A549 (cell line): ENCODE data around the gene CDH4. TPM values are rescaled to one million over a fixed set of nuclear protein-coding genes. Genes with fewer than 3 reads are reported as not detected.

Experiments
- ATAC-seq, 2 experiments: fragments of 200-7000 bp in 1 of 2; fragments of >200 bp in 1 of 2; cut with Nextera tagmentation in 1 of 2; cut with Tn5 transposase in 1 of 2; 3 replicates each; pipeline versions ENCODE4 v1.8.0 to v1.9.1; 2018 to 2020; ENCODE audit warnings: mild to moderate bottlenecking in 1 of 2, moderate library complexity in 1 of 2
- CTCF ChIA-PET: fragments of 300-600 bp; sonication (Branson Sonifier 250); formaldehyde crosslinking; extraction: SDS; loops from one replicate; lab custom pipeline; 2021; ENCODE audit warnings: antibody characterized with exemption, inconsistent platforms; lab: Yijun Ruan, JAX
- POLR2A ChIA-PET: fragments of 350-600 bp; formaldehyde crosslinking; extraction: SDS; loops from one replicate; lab custom pipeline; 2021; ENCODE audit warnings: antibody characterized with exemption, inconsistent platforms; lab: Yijun Ruan, JAX
- DNase-seq, 2 experiments: peaks; one replicate each; pipeline versions ENCODE4 v3.0.0 to v3.0.0-alpha.2; 2011 to 2016; ENCODE audit warnings: low read depth in 1 of 2, low spot score in 1 of 2
- FAIRE-seq: peaks from 2 replicates; lab custom pipeline; 2011; peaks lifted over from hg19 to GRCh38; lab: Jason Lieb, UNC
- H3K27ac ChIP-seq, 2 experiments: fragments of >200 bp; sonication (Bioruptor Twin); formaldehyde crosslinking; 3 replicates each; pipeline ENCODE4 v1.5.1; 2016 to 2017
- H3K4me1 ChIP-seq: fragments of >200 bp; sonication (Bioruptor Twin); formaldehyde crosslinking; 3 replicates; pipeline ENCODE4 v1.6.1; 2016
- H3K4me2 ChIP-seq: fragments of >200 bp; sonication (Bioruptor Twin); formaldehyde crosslinking; 3 replicates; pipeline ENCODE4 v1.6.1; 2016
- H3K4me3 ChIP-seq: fragments of >200 bp; sonication (Bioruptor Twin); formaldehyde crosslinking; 3 replicates; pipeline ENCODE4 v1.5.1; 2016
- H3K9me3 ChIP-seq: fragments of >200 bp; sonication (Bioruptor Twin); formaldehyde crosslinking; 3 replicates; pipeline ENCODE4 v1.6.1; 2016
- ATOH8 ChIP-seq: fragments of 250-450 bp; sonication (Bioruptor Pico); IDR thresholded peaks from 2 replicates; pipeline ENCODE4 v1.5.0; 2020; ENCODE audit warnings: low read depth, mild to moderate bottlenecking, moderate library complexity
- CBX2 ChIP-seq: fragments of 200-600 bp; sonication (generic); IDR thresholded peaks from 2 replicates; pipeline ENCODE4 v1.6.1; 2016; ENCODE audit warnings: low read depth, mild to moderate bottlenecking, borderline replicate concordance
- CBX8 ChIP-seq: fragments of 200-600 bp; sonication (generic); IDR thresholded peaks from 2 replicates; pipeline ENCODE4 v1.6.1; 2016
- CEBPB ChIP-seq, 2 experiments: fragments of >200 bp in 1 of 2; sonication (Bioruptor Twin) in 1 of 2; formaldehyde crosslinking in 1 of 2; IDR thresholded peaks; 2 replicates each; pipeline ENCODE4 v1.6.1; 2012 to 2016
- CHD2 ChIP-seq: fragments of 150-350 bp; IDR thresholded peaks from 2 replicates; pipeline ENCODE4 v1.6.1; 2014; ENCODE audit warnings: low read length; ENCODE audit not compliant: partially characterized antibody
- CHD4 ChIP-seq: fragments of 200-600 bp; sonication (generic); IDR thresholded peaks from 2 replicates; pipeline ENCODE4 v1.6.1; 2016; ENCODE audit warnings: antibody characterized with exemption, mild to moderate bottlenecking, borderline replicate concordance
- EHMT2 ChIP-seq: fragments of 200-600 bp; sonication (generic); IDR thresholded peaks from 2 replicates; pipeline ENCODE4 v1.6.1; 2016; ENCODE audit warnings: antibody characterized with exemption, low read depth, mild to moderate bottlenecking, moderate library complexity
- FOSB ChIP-seq: fragments of 250-450 bp; sonication (Bioruptor Pico); IDR thresholded peaks from 2 replicates; pipeline ENCODE4 v1.5.0; 2020; ENCODE audit warnings: mild to moderate bottlenecking, moderate library complexity
- FOSL2 ChIP-seq, 2 experiments: fragments of 450-650 bp in 1 of 2; fragments of >200 bp in 1 of 2; sonication (Bioruptor Twin) in 1 of 2; formaldehyde crosslinking; IDR thresholded peaks; 2 replicates each; pipeline versions ENCODE4 v1.5.0 to v1.6.1; 2016 to 2020; ENCODE audit warnings: mild to moderate bottlenecking in 1 of 2, moderate library complexity in 1 of 2
- GATA3 ChIP-seq: IDR thresholded peaks from 2 replicates; pipeline ENCODE4 v1.6.1; 2012; ENCODE audit warnings: borderline replicate concordance
- HES2 ChIP-seq: fragments of >200 bp; sonication (Bioruptor Twin); formaldehyde crosslinking; IDR thresholded peaks from 2 replicates; pipeline ENCODE4 v1.6.1; 2016
- HMGXB4 ChIP-seq: fragments of 250-450 bp; sonication (Bioruptor Pico); IDR thresholded peaks from 2 replicates; pipeline ENCODE4 v1.5.0; 2021; ENCODE audit warnings: mild to moderate bottlenecking, moderate library complexity, borderline replicate concordance
- HOXA7 ChIP-seq: fragments of 250-450 bp; sonication (Bioruptor Pico); IDR thresholded peaks from 2 replicates; pipeline ENCODE4 v1.5.0; 2020; ENCODE audit warnings: mild to moderate bottlenecking, moderate library complexity
- HOXB5 ChIP-seq: fragments of 250-450 bp; sonication (Bioruptor Pico); IDR thresholded peaks from 2 replicates; pipeline ENCODE4 v1.5.0; 2020; ENCODE audit warnings: mild to moderate bottlenecking, moderate library complexity
- JUNB ChIP-seq: fragments of >200 bp; sonication (Bioruptor Twin); formaldehyde crosslinking; IDR thresholded peaks from 2 replicates; pipeline ENCODE4 v1.6.1; 2016
- KDM1A ChIP-seq: fragments of 200-600 bp; sonication (generic); IDR thresholded peaks from 2 replicates; pipeline ENCODE4 v1.6.1; 2016; ENCODE audit warnings: low read depth, mild to moderate bottlenecking
- KDM5A ChIP-seq: fragments of 200-600 bp; sonication (generic); IDR thresholded peaks from 2 replicates; pipeline ENCODE4 v1.6.1; 2016; ENCODE audit warnings: antibody characterized with exemption, mild to moderate bottlenecking
- MAFK ChIP-seq: fragments of 450-650 bp; IDR thresholded peaks from 2 replicates; pipeline ENCODE4 v1.6.1; 2014; ENCODE audit not compliant: partially characterized antibody
- MAX ChIP-seq: IDR thresholded peaks from 2 replicates; pipeline ENCODE4 v1.6.1; 2012
- MAZ ChIP-seq: fragments of 150-350 bp; IDR thresholded peaks from 2 replicates; pipeline ENCODE4 v1.6.1; 2014; ENCODE audit warnings: antibody characterized with exemption, low read depth, low read length, borderline replicate concordance
- MYC ChIP-seq: IDR thresholded peaks from 2 replicates; pipeline ENCODE4 v1.6.1; 2012; ENCODE audit warnings: mild to moderate bottlenecking, inconsistent platforms, low read length, improper control_type of control experiment, borderline replicate concordance
- RAD21 ChIP-seq, 2 experiments: fragments of >200 bp in 1 of 2; sonication (Bioruptor Twin) in 1 of 2; formaldehyde crosslinking in 1 of 2; IDR thresholded peaks in 1 of 2; conservative IDR thresholded peaks in 1 of 2; 2 replicates in 1 of 2; 3 replicates in 1 of 2; pipeline ENCODE4 v1.6.1; 2012 to 2018; ENCODE audit warnings: inconsistent platforms in 1 of 2
- RCOR1 ChIP-seq: fragments of 150-350 bp; IDR thresholded peaks from 2 replicates; pipeline ENCODE4 v1.6.1; 2014; ENCODE audit warnings: antibody characterized with exemption, low read length, low read depth
- REST ChIP-seq: fragments of 200-600 bp; sonication (generic); IDR thresholded peaks from 2 replicates; pipeline ENCODE4 v1.6.1; 2016; ENCODE audit warnings: antibody characterized with exemption, mild to moderate bottlenecking, moderate library complexity
- RFX5 ChIP-seq: fragments of 450-650 bp; IDR thresholded peaks from 2 replicates; pipeline ENCODE4 v1.7.1; 2014; ENCODE audit warnings: antibody characterized with exemption, mild to moderate bottlenecking, moderate library complexity
- RNF2 ChIP-seq: fragments of 200-600 bp; sonication (generic); IDR thresholded peaks from 2 replicates; pipeline ENCODE4 v1.6.1; 2016; ENCODE audit warnings: low read depth, mild to moderate bottlenecking, antibody characterized with exemption, moderate library complexity, borderline replicate concordance
- TP53 ChIP-seq: fragments of 250-450 bp; sonication (Bioruptor Pico); IDR thresholded peaks from 2 replicates; pipeline ENCODE4 v1.5.0; 2021; ENCODE audit warnings: mild to moderate bottlenecking, moderate library complexity
- ZC3H11A ChIP-seq: fragments of 450-650 bp; IDR thresholded peaks from 2 replicates; pipeline ENCODE4 v1.6.1; 2014; ENCODE audit warnings: antibody characterized with exemption, mild to moderate bottlenecking
- ZFP36 ChIP-seq: fragments of 450-650 bp; IDR thresholded peaks from 2 replicates; pipeline ENCODE4 v1.6.1; 2014; ENCODE audit warnings: borderline replicate concordance; ENCODE audit not compliant: partially characterized antibody
- ZSCAN20 ChIP-seq: fragments of 250-450 bp; sonication (Bioruptor Pico); IDR thresholded peaks from 2 replicates; pipeline ENCODE4 v1.8.0; 2022; ENCODE audit warnings: mild to moderate bottlenecking, moderate library complexity
- WGBS: methylation state at CpG from one replicate; pipeline ENCODE4 v1.1.6; 2017; ENCODE audit errors: missing lambda C conversion rate; 5-methylcytosine and 5-hydroxymethylcytosine counted together
- polyA plus RNA-seq, 4 experiments: library from polyadenylated mRNA; depleted of rRNA in 3 of 4; stranded (reverse); fragments of >200 nt; fragmentation: RNase III in 1 of 4; extraction: RNeasy Plus Mini Kit Qiagen cat#74134 plus additional on column Dnase treatment in 1 of 4; gene quantifications; 2 replicates in 3 of 4; 3 replicates in 1 of 4; pipeline ENCODE4 v1.2.3, GENCODE V29; 2011 to 2017

The CDH4 gene
- polyA plus RNA-seq, 2 of the 4 experiments (the other 2 are of a cell fraction), result 3.4 to 10.3 TPM

GRCh38 chr20:61360940-61361339, 108.9 kb downstream of the CDH4 start:
- no peak overlapping the region for H3K27ac ChIP-seq
- H3K4me1 ChIP-seq, result no peaks in the 10 kb centered on the region
- 83% methylated on average over 8 of the region's 8 CpGs for WGBS

GRCh38 chr20:61361501-61361900, 109.4 kb downstream of the CDH4 start:
- ChIA-PET POLR2A (no interaction called here), CTCF (no interaction called here)
- no peak for ATAC-seq
- no peak for FAIRE-seq
- no peak overlapping the region for H3K27ac ChIP-seq
- no peaks in the 10 kb centered on the region for H3K4me1 ChIP-seq
- no peak for DNase-seq
- TF ChIP-seq ATOH8, result no peak
- TF ChIP-seq RFX5, result no peak
- no peak for TF ChIP-seq MYC
- no peak for TF ChIP-seq KDM1A
- TF ChIP-seq MAFK, result no peak
- TF ChIP-seq ZFP36, result no peak
- no peak for TF ChIP-seq EHMT2
- no peak overlapping the region for H3K4me2 ChIP-seq
- WGBS, result 93% methylated on average over 13 of the region's 14 CpGs
- H3K4me3 ChIP-seq, result no peak overlapping the region
- no peaks in the 10 kb centered on the region for H3K9me3 ChIP-seq

More at GRCh38 chr20:61360940-61361339, 108.9 kb downstream of the CDH4 start:
- no peak for FAIRE-seq
- TF ChIP-seq HOXA7 (CRISPR knock-in tag), result no peak
- TF ChIP-seq ZC3H11A, result no peak
- TF ChIP-seq HMGXB4 (CRISPR knock-in tag), result no peak
- no peak for TF ChIP-seq CEBPB (IDR thresholded peaks at IDR 0.05)
- no peak for TF ChIP-seq CBX2
- no peak for TF ChIP-seq KDM5A
- TF ChIP-seq JUNB, result no peak
- TF ChIP-seq HES2, result no peak
- TF ChIP-seq FOSL2 (IDR thresholded peaks at IDR 0.05), result no peak
- no peak for TF ChIP-seq FOSL2 (CRISPR knock-in tag; IDR thresholded peaks at IDR 0.05)
- TF ChIP-seq CBX8, result no peak
- no peak for TF ChIP-seq GATA3
- TF ChIP-seq ZSCAN20, result no peak
- TF ChIP-seq HOXB5 (CRISPR knock-in tag), result no peak
- no peak for TF ChIP-seq CHD4
- TF ChIP-seq RCOR1, result no peak
- TF ChIP-seq MAZ, result no peak
- TF ChIP-seq CHD2, result no peak
- Histone ChIP-seq H3K4me3 (no peak overlapping the region), H3K4me2 (no peak overlapping the region), H3K9me3 (no peaks in the 10 kb centered on the region)
- ATAC-seq, result no peak
- POLR2A ChIA-PET, result no interaction called here
- no peak for DNase-seq
- CTCF ChIA-PET, result no interaction called here

GRCh38 chr20:61364147-61364546, 112.1 kb downstream of the CDH4 start:
- no peak overlapping the region for H3K4me3 ChIP-seq
- no peak overlapping the region for H3K4me2 ChIP-seq
- DNase-seq (no peak), FAIRE-seq (no peak), ATAC-seq (no peak)
- ChIA-PET CTCF (no interaction called here), POLR2A (no interaction called here)
- no peaks in the 10 kb centered on the region for H3K4me1 ChIP-seq
- 94% methylated on average over 2 of the region's 5 CpGs for WGBS
- no peak overlapping the region for H3K27ac ChIP-seq
- H3K9me3 ChIP-seq, result no peaks in the 10 kb centered on the region
- TF ChIP-seq RCOR1, result no peak
- TF ChIP-seq CBX8, result no peak
- TF ChIP-seq FOSB, result no peak
- TF ChIP-seq ZC3H11A, result no peak
- no peak for TF ChIP-seq KDM1A
- TF ChIP-seq FOSL2 (IDR thresholded peaks at IDR 0.05), result no peak
- no peak for TF ChIP-seq FOSL2 (CRISPR knock-in tag; IDR thresholded peaks at IDR 0.05)
- no peak for TF ChIP-seq MAX
- no peak for TF ChIP-seq TP53 (CRISPR knock-in tag)
- TF ChIP-seq KDM5A, result no peak
- no peak for TF ChIP-seq REST
- TF ChIP-seq RAD21 (conservative IDR thresholded peaks at IDR 0.05 in 1 of 2, IDR thresholded peaks at IDR 0.05 in 1 of 2), result no peak
- no peak for TF ChIP-seq HOXB5 (CRISPR knock-in tag)
- TF ChIP-seq RNF2, result no peak
- no peak for TF ChIP-seq EHMT2
- TF ChIP-seq RFX5, result no peak
